Measurements from ENCODE around the gene WWOX.

- TF ChIP-seq CTCF (IDR thresholded peaks at IDR 0.05; ENCODE audit: low read length) = no peak
- TF ChIP-seq EZH2 (optimal IDR thresholded peaks at IDR 0.05; ENCODE audit: low read depth, low read length) = no peak
- no peak for TF ChIP-seq EZH2phosphoT487 (IDR thresholded peaks at IDR 0.05; ENCODE audit: low read length)
Measured at GRCh38 chr16:78884204-78884603, 784.8 kb downstream of the WWOX start.

Data from MM.1S (cell line).